IMR-90 (cell line): ENCODE results near the gene ADGRA1. TPM values are rescaled to one million over a fixed set of nuclear protein-coding genes. Genes with fewer than 3 reads are reported as not detected.

Experiments
- ATAC-seq: fragments of 200-7000 bp; cut with Tn5 transposase; 2 replicates; pipeline ENCODE4 v1.9.1; 2020; ENCODE audit warnings: low read depth, mild to moderate bottlenecking, moderate library complexity
- BruUV-seq: library from RNA; stranded (reverse); fragments of 400-500 nt; replicated peaks from 2 replicates; lab custom pipeline; 2021; lab: Mats Ljungman, UMichigan
- CTCF ChIA-PET: fragments of 300-600 bp; formaldehyde crosslinking; extraction: SDS; loops from one replicate; lab custom pipeline; 2021; ENCODE audit warnings: antibody characterized with exemption; lab: Yijun Ruan, JAX
- POLR2A ChIA-PET: fragments of 300-600 bp; sonication (Branson Sonifier 250); formaldehyde crosslinking; loops from one replicate; lab custom pipeline; 2022; ENCODE audit warnings: antibody characterized with exemption; ENCODE audit not compliant: unreplicated experiment; lab: Charles Lee
- DNase-seq: peaks from one replicate; pipeline ENCODE4 v3.0.0; 2013
- H2AFZ ChIP-seq: replicated peaks from 2 replicates; pipeline ENCODE3; 2013; ENCODE audit warnings: low read length, mild to moderate bottlenecking; ENCODE audit not compliant: poor library complexity
- H2AK5ac ChIP-seq: 2 replicates; pipeline ENCODE4 v1.6.1; 2013; ENCODE audit warnings: low read depth, low read length, inconsistent platforms
- H2AK9ac ChIP-seq: replicated peaks from 2 replicates; pipeline ENCODE3; 2013; ENCODE audit warnings: mild to moderate bottlenecking, low read depth, low read length, moderate library complexity; ENCODE audit not compliant: poor library complexity
- H2BK120ac ChIP-seq: 2 replicates; pipeline ENCODE4 v1.6.1; 2013; ENCODE audit warnings: low read depth, low read length, inconsistent platforms
- H2BK15ac ChIP-seq: 3 replicates; pipeline ENCODE4 v1.6.1; 2013; ENCODE audit warnings: low read depth, low read length, inconsistent platforms
- H2BK20ac ChIP-seq: 2 replicates; pipeline ENCODE4 v1.6.1; 2013; ENCODE audit warnings: low read depth, mild to moderate bottlenecking, inconsistent platforms, low read length, moderate library complexity
- H2BK5ac ChIP-seq: 2 replicates; pipeline ENCODE4 v1.6.1; 2013; ENCODE audit warnings: mild to moderate bottlenecking, low read depth, low read length, inconsistent platforms; ENCODE audit not compliant: poor library complexity, severe bottlenecking
- H3K14ac ChIP-seq: replicated peaks from 2 replicates; pipeline ENCODE4 v1.6.1; 2013; ENCODE audit warnings: low read depth, low read length, inconsistent platforms
- H3K18ac ChIP-seq: 2 replicates; pipeline ENCODE4 v1.6.1; 2013; ENCODE audit warnings: low read depth, low read length, control low read depth
- H3K23ac ChIP-seq: 2 replicates; pipeline ENCODE4 v1.6.1; 2013; ENCODE audit warnings: low read depth, low read length, inconsistent platforms
- H3K27ac ChIP-seq: 2 replicates; pipeline ENCODE4 v1.5.1; 2013; ENCODE audit warnings: mild to moderate bottlenecking, control low read depth, low read length; ENCODE audit not compliant: insufficient read depth
- H3K27me3 ChIP-seq: 2 replicates; pipeline ENCODE4 v1.6.1; 2013; ENCODE audit warnings: low read length; ENCODE audit not compliant: control insufficient read depth, insufficient read depth
- H3K36me3 ChIP-seq: 2 replicates; pipeline ENCODE4 v1.6.1; 2013; ENCODE audit warnings: low read length, mixed read lengths; ENCODE audit not compliant: control insufficient read depth, insufficient read depth
- H3K4ac ChIP-seq: 2 replicates; pipeline ENCODE4 v1.6.1; 2013; ENCODE audit warnings: low read depth, low read length, inconsistent platforms
- H3K4me1 ChIP-seq: 2 replicates; pipeline ENCODE4 v1.6.1; 2013; ENCODE audit warnings: low read length, mixed read lengths; ENCODE audit not compliant: control insufficient read depth, insufficient read depth
- H3K4me2 ChIP-seq: 2 replicates; pipeline ENCODE4 v1.6.1; 2013; ENCODE audit warnings: low read depth, mild to moderate bottlenecking, control low read depth, low read length, moderate library complexity
- H3K4me3 ChIP-seq: 2 replicates; pipeline ENCODE4 v1.5.1; 2013; ENCODE audit warnings: low read depth, mild to moderate bottlenecking, control low read depth, low read length, moderate library complexity; ENCODE audit not compliant: insufficient read depth
- H3K56ac ChIP-seq: 2 replicates; pipeline ENCODE4 v1.6.1; 2013; ENCODE audit warnings: low read length, inconsistent platforms; ENCODE audit not compliant: insufficient read depth; ENCODE audit errors: extremely low read depth
- H3K79me1 ChIP-seq, 2 experiments: 2 replicates each; pipeline ENCODE4 v1.6.1; 2013; ENCODE audit warnings: low read length in 2 of 2, inconsistent platforms in 1 of 2, low read depth in 1 of 2
- H3K9ac ChIP-seq: 2 replicates; pipeline ENCODE4 v1.6.1; 2013; ENCODE audit warnings: low read depth, low read length, control low read depth
- H3K9me1 ChIP-seq: 2 replicates; pipeline ENCODE4 v1.6.1; 2013; ENCODE audit warnings: low read length, inconsistent platforms; ENCODE audit not compliant: insufficient read depth
- H3K9me3 ChIP-seq: 2 replicates; pipeline ENCODE4 v1.6.1; 2013; ENCODE audit warnings: low read length; ENCODE audit not compliant: control insufficient read depth, insufficient read depth
- H4K20me1 ChIP-seq: 2 replicates; pipeline ENCODE4 v1.6.1; 2013; ENCODE audit warnings: low read length, inconsistent platforms; ENCODE audit not compliant: insufficient read depth
- H4K5ac ChIP-seq: 2 replicates; pipeline ENCODE4 v1.6.1; 2013; ENCODE audit warnings: mild to moderate bottlenecking, low read depth, low read length, control low read depth
- H4K8ac ChIP-seq, 2 experiments: 2 replicates each; pipeline ENCODE4 v1.6.1; 2013; ENCODE audit warnings: low read depth in 2 of 2, low read length in 2 of 2, control low read depth in 1 of 2, inconsistent platforms in 1 of 2
- H4K91ac ChIP-seq: 2 replicates; pipeline ENCODE4 v1.6.1; 2013; ENCODE audit warnings: low read depth, low read length, inconsistent platforms; ENCODE audit not compliant: insufficient read depth
- CTCF ChIP-seq: conservative IDR thresholded peaks from 2 replicates; pipeline ENCODE4 v1.5.1; 2012; ENCODE audit warnings: mild to moderate bottlenecking, low read depth, low read length, improper control_type of control experiment
- ELK1 ChIP-seq: fragments of 150-350 bp; IDR thresholded peaks from 2 replicates; pipeline ENCODE4 v1.6.1; 2016; ENCODE audit warnings: low read depth, mild to moderate bottlenecking, low read length, moderate library complexity, borderline replicate concordance
- FOS ChIP-seq: fragments of 150-350 bp; IDR thresholded peaks from 2 replicates; pipeline ENCODE4 v1.6.1; 2016; ENCODE audit warnings: low read depth, low read length
- MXI1 ChIP-seq: IDR thresholded peaks from 2 replicates; pipeline ENCODE4 v1.6.1; 2012; ENCODE audit warnings: low read depth, mild to moderate bottlenecking, low read length, moderate library complexity, borderline replicate concordance
- NFE2L2 ChIP-seq: fragments of 150-350 bp; IDR thresholded peaks from 2 replicates; pipeline ENCODE4 v1.6.1; 2016; ENCODE audit warnings: low read depth, mild to moderate bottlenecking, low read length
- RAD21 ChIP-seq: IDR thresholded peaks from 2 replicates; pipeline ENCODE4 v1.6.1; 2012; ENCODE audit warnings: low read length, improper control_type of control experiment
- RCOR1 ChIP-seq: IDR thresholded peaks from 2 replicates; pipeline ENCODE4 v1.6.1; 2012; ENCODE audit warnings: mild to moderate bottlenecking, low read length, improper control_type of control experiment; ENCODE audit not compliant: insufficient replicate concordance
- RFX5 ChIP-seq: IDR thresholded peaks from 2 replicates; pipeline ENCODE4 v1.8.0; 2012; ENCODE audit warnings: low read depth, mild to moderate bottlenecking, low read length, moderate library complexity
- SMC3 ChIP-seq: fragments of 150-350 bp; IDR thresholded peaks from 2 replicates; pipeline ENCODE4 v1.6.1; 2016; ENCODE audit warnings: low read depth, mild to moderate bottlenecking, antibody characterized with exemption, low read length, moderate library complexity
- WGBS, 2 experiments: methylation state at CpG; one replicate each; pipeline versions ENCODE4 v1.1.5 to v1.1.7; 2013; ENCODE audit warnings: missing lambda C conversion rate in 2 of 2; ENCODE audit not compliant: insufficient read length in 1 of 2; ENCODE audit errors: extremely low coverage in 2 of 2; 5-methylcytosine and 5-hydroxymethylcytosine counted together
- dilution Hi-C: fragments of 300-500 bp; cut with HindIII; formaldehyde crosslinking; loops from one replicate; pipeline ENCODE4 v1.14.3; 2018; ENCODE audit warnings: low sequenced_read_pairs; ENCODE audit not compliant: unreplicated experiment
- in situ Hi-C: fragments of 300-500 bp; cut with MboI; formaldehyde crosslinking; loops from 3 replicates; pipeline ENCODE4 v1.14.3; 2019; ENCODE audit warnings: low sequenced_read_pairs, inconsistent platforms, mixed read lengths
- intact Hi-C: fragments of 100-400 bp; cut with micrococcal nuclease; formaldehyde crosslinking; loops from 2 replicates; pipeline ENCODE4 v1.10.0; 2022
- polyA plus RNA-seq, 3 experiments: library from polyadenylated mRNA; depleted of rRNA; stranded (reverse); fragments of >200 nt; gene quantifications; 2 replicates each; pipeline ENCODE4 v1.2.3, GENCODE V29; 2012; ENCODE audit warnings: low replicate concordance in 1 of 3
- total RNA-seq: library from RNA; depleted of rRNA; stranded (reverse); fragments of >200 nt; gene quantifications from 2 replicates; pipeline ENCODE4 v1.2.3, GENCODE V29; 2012

ADGRA1 gene
- total and polyA plus RNA-seq, 2 of the 4 experiments (the other 2 are of a cell fraction): not detected

- H4K8ac ChIP-seq: no peak overlapping the region
- ATAC-seq (no peak), DNase-seq (no peak)
- H3K27ac ChIP-seq: no peak overlapping the region
- no peak overlapping the region for H4K91ac ChIP-seq
- no peak overlapping the region for H2BK5ac ChIP-seq
- no peak overlapping the region for H2BK120ac ChIP-seq
- peaks cover 17% of the 10 kb centered on the region; the same call in 1 of the 2 replicates for H3K27me3 ChIP-seq
- ChIA-PET CTCF (no interaction called here), POLR2A (no interaction called here)
- no peak overlapping the region for H2BK20ac ChIP-seq
- in situ Hi-C loops (no loop called here), dilution Hi-C loops (no loop called here), intact Hi-C loops (no loop called here)
- BruUV-seq: no TSS peak
- H2AK9ac ChIP-seq: no peak overlapping the region
- no peaks in the 10 kb centered on the region for H3K9me1 ChIP-seq
- no peak overlapping the region for H3K18ac ChIP-seq
- H2AFZ ChIP-seq: no peak overlapping the region
- no peak overlapping the region for H2AK5ac ChIP-seq
- H3K4me3 ChIP-seq: no peak overlapping the region
- H3K36me3 ChIP-seq: no peaks in the 10 kb centered on the region
- H3K4me1 ChIP-seq: no peaks in the 10 kb centered on the region
- no peaks in the 10 kb centered on the region for H3K79me1 ChIP-seq
- no peak overlapping the region for H4K5ac ChIP-seq
- no peaks in the 10 kb centered on the region for H4K20me1 ChIP-seq
- H3K9me3 ChIP-seq: peaks cover 3% of the 10 kb centered on the region
- H3K56ac ChIP-seq: no peak overlapping the region
- no peak overlapping the region for H2BK15ac ChIP-seq
- no peak overlapping the region for H3K9ac ChIP-seq
- H3K14ac ChIP-seq: no peak overlapping the region
- 70% methylated on average over 12 of the region's 29 CpGs; no CpG with 5 or more reads in 1 of the 2 experiments for WGBS, 2 experiments
- H3K23ac ChIP-seq: no peak overlapping the region
- no peak overlapping the region for H3K4ac ChIP-seq
- H3K4me2 ChIP-seq: no peak overlapping the region
- TF ChIP-seq NFE2L2: no peak
- no peak for TF ChIP-seq CTCF
- no peak for TF ChIP-seq ELK1
- TF ChIP-seq FOS: no peak
- TF ChIP-seq RCOR1: no peak
- no peak for TF ChIP-seq MXI1
- no peak for TF ChIP-seq SMC3
- TF ChIP-seq RAD21: no peak
- TF ChIP-seq RFX5: no peak
These were observed 14.8 kb downstream of the ADGRA1 start for GRCh38 chr10:133102415-133103095.
